Measurements from ENCODE around the gene NFXL1.

DNA sequence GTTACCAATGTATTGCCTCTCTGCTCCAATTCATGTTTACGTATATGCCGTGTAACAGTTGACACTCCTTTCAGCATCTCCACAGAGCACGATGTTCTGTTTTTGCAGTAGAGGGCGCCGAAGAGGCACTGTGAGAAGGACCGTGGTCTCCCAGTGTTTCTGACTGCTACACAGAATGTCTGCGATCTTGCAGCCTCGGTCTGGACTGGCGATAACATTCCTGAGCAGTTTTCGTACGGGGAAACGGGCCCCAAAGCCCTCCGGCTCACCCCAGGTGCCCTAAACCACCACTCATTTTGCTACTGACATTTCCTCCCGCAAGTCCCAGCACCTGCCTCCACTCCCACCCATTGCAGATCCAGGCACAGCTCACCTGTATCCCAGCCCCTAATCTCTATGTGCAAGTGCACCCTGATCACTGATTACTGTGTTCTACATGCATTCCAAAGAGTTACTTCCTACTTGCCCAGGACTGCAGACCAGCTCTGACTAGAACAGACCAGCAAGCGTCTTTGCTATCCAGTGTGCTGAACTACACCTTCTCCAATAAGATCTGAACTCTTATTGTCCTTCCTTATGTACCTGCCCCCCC, 12.4 kb upstream of the NFXL1 start:
- TF ChIP-seq POLR2A (IDR thresholded peaks at IDR 0.05), result no peak
- TF ChIP-seq CTCF (IDR thresholded peaks at IDR 0.05), result peak; percentile 22 to 58 (median 43)
